Nephron (organoid): ENCODE results near the gene NR3C2.

ENCODE experiments used
- H3K27ac Mint-ChIP-seq, 3 experiments: 2 replicates each; pipeline ENCODE4 v1.8.0; 2020; ENCODE audit warnings: mixed read lengths in 3 of 3, mild to moderate bottlenecking in 2 of 3, moderate library complexity in 1 of 3
- H3K27me3 Mint-ChIP-seq: 2 replicates; pipeline ENCODE4 v1.8.0; 2021; ENCODE audit warnings: low read depth, mild to moderate bottlenecking, moderate library complexity, mixed read lengths
- H3K36me3 Mint-ChIP-seq: 2 replicates; pipeline ENCODE4 v1.8.0; 2020; ENCODE audit warnings: low read depth, mixed read lengths
- H3K4me1 Mint-ChIP-seq: 2 replicates; pipeline ENCODE4 v1.8.0; 2020; ENCODE audit warnings: mixed read lengths
- H3K4me3 Mint-ChIP-seq, 3 experiments: 2 replicates each; pipeline ENCODE4 v1.8.0; 2020; ENCODE audit warnings: mild to moderate bottlenecking in 3 of 3, mixed read lengths in 3 of 3, moderate library complexity in 2 of 3
- H3K9me3 Mint-ChIP-seq: 2 replicates; pipeline ENCODE4 v1.8.0; 2020; ENCODE audit warnings: mixed read lengths
- TF ChIP-seq, protein P1 (sequence below), 3 experiments: fragments of 200-600 bp; sonication (generic); IDR thresholded peaks; one replicate each; pipeline ENCODE4 v1.5.0; 2021; ENCODE audit warnings: antibody characterized with exemption in 3 of 3; ENCODE audit not compliant: unreplicated experiment in 3 of 3

Gene NR3C2

DNA sequence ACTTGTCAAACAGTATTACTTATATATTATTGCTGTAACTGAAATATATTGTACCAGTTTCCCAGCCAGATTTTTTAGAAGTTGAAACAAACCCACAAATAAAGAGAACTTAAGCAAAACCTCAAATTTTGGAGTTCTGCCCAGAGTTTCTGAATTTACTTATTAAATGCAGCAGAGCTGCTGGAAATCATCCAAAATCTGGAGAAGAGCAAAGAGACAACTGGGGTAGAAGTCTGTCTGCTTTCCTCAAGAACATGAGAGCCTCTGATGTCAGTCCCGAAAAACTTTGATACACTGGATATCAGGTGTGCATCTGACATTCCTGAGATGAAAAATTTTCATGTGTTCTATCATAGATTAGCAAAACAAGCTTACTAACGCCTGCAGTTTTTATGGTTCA lies 325.9 kb downstream of the NR3C2 start:
- TF ChIP-seq, protein P1, sequence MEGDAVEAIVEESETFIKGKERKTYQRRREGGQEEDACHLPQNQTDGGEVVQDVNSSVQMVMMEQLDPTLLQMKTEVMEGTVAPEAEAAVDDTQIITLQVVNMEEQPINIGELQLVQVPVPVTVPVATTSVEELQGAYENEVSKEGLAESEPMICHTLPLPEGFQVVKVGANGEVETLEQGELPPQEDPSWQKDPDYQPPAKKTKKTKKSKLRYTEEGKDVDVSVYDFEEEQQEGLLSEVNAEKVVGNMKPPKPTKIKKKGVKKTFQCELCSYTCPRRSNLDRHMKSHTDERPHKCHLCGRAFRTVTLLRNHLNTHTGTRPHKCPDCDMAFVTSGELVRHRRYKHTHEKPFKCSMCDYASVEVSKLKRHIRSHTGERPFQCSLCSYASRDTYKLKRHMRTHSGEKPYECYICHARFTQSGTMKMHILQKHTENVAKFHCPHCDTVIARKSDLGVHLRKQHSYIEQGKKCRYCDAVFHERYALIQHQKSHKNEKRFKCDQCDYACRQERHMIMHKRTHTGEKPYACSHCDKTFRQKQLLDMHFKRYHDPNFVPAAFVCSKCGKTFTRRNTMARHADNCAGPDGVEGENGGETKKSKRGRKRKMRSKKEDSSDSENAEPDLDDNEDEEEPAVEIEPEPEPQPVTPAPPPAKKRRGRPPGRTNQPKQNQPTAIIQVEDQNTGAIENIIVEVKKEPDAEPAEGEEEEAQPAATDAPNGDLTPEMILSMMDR (IDR thresholded peaks at IDR 0.05; ENCODE audit: unreplicated experiment in 3 of 3) = no peak
- Mint-ChIP-seq H3K36me3 (peaks cover 5% of the 10 kb centered on the region), H3K4me3 (peak overlapping the region in 1 of 3 experiments; percentile 30), H3K9me3 (no peaks in the 10 kb centered on the region), H3K27ac (peak overlapping the region; percentile 10 to 77 (median 44)), H3K27me3 (no peaks in the 10 kb centered on the region), H3K4me1 (peaks cover 68% of the 10 kb centered on the region)

DNA sequence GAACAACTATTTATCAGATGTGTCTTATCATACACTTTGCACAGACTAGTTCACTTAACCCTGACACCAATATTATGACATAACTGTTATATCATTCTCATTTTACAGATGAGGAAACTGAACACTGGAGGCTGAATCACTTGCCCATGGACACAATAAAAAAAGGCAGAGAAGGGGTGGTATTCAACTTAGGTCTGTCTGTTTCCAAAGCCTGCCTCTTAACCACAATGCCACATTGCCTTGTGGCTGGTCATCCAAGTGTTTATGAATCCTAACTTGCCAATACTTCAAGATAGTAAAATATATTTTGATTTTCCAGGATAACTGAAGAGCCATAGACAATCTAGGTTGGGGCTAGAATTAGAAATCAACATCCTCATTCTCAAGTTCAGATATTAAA lies 327.8 kb downstream of the NR3C2 start:
- H3K9me3 Mint-ChIP-seq = no peaks in the 10 kb centered on the region
- TF ChIP-seq, protein P1 (IDR thresholded peaks at IDR 0.05; ENCODE audit: unreplicated experiment in 3 of 3) = no peak
- H3K4me3 Mint-ChIP-seq = no peak overlapping the region
- peaks cover 76% of the 10 kb centered on the region for H3K4me1 Mint-ChIP-seq
- no peaks in the 10 kb centered on the region for H3K27me3 Mint-ChIP-seq
- H3K36me3 Mint-ChIP-seq = peaks cover 5% of the 10 kb centered on the region
- H3K27ac Mint-ChIP-seq = no peak overlapping the region

DNA sequence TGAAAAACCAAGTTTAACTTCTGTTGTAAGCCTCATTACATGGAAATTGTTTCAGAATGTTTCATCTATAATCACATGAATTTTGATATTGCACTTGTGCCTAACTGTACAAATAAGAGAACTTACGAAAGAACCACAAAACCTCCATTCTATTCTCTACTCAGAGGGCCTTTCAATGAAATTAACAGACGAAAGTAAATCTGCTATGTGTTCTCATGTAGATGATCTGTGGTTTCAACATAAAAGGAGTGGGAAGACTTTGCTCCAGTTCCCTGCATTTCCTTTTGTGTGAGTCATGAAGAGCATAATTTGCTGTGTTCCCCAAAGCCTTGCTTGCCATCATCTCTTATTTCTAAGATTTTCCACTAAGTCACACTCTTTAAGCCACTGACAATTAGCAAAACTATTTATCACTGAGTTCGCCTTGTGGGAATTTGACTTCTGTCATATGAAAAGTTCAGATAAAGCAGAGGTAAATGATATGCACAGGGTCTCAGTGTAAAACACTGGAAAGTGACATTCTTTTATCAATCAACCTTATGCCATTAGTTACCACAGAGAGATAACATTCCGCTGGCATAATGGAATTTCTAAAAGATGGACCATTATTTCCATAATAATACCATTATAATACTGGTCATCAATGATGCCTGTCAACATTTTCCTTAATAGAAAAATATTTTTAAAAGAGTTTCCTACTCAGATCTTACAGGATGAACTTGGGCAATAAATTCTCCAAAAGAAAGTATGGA lies 329.8 kb downstream of the NR3C2 start:
- no peak overlapping the region for H3K4me3 Mint-ChIP-seq
- peaks cover 72% of the 10 kb centered on the region for H3K4me1 Mint-ChIP-seq
- H3K36me3 Mint-ChIP-seq = peaks cover 8% of the 10 kb centered on the region
- peaks cover under 1% of the 10 kb centered on the region for H3K9me3 Mint-ChIP-seq
- TF ChIP-seq, protein P1 (IDR thresholded peaks at IDR 0.05; ENCODE audit: unreplicated experiment in 3 of 3) = no peak
- H3K27ac Mint-ChIP-seq = peak overlapping the region in 2 of 3 experiments; percentile 43 to 53
- no peaks in the 10 kb centered on the region for H3K27me3 Mint-ChIP-seq

DNA sequence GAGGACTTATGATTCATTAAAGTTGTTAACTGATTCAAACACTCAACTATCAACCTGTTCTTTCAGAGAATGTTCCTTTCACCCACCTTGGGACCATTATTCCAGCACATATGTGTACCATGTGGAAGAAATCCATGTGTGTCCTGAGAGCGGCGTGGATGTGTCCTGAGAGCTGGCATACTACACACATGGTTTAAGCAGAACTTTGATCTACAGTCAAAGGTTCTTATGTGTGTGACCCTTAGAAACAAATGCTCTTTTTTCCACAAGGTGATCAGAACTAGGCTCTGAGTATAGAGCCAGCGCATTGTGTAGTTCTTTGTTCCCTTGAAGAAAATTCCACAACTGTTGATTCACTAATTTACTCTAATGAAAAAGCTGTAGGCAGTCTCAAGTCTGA lies 332.0 kb downstream of the NR3C2 start:
- H3K27ac Mint-ChIP-seq = no peak overlapping the region
- no peak overlapping the region for H3K4me3 Mint-ChIP-seq
- TF ChIP-seq, protein P1 (IDR thresholded peaks at IDR 0.05; ENCODE audit: unreplicated experiment in 3 of 3) = no peak
- H3K36me3 Mint-ChIP-seq = peaks cover 27% of the 10 kb centered on the region
- H3K9me3 Mint-ChIP-seq = peaks cover 22% of the 10 kb centered on the region
- peaks cover 53% of the 10 kb centered on the region for H3K4me1 Mint-ChIP-seq
- no peaks in the 10 kb centered on the region for H3K27me3 Mint-ChIP-seq

DNA sequence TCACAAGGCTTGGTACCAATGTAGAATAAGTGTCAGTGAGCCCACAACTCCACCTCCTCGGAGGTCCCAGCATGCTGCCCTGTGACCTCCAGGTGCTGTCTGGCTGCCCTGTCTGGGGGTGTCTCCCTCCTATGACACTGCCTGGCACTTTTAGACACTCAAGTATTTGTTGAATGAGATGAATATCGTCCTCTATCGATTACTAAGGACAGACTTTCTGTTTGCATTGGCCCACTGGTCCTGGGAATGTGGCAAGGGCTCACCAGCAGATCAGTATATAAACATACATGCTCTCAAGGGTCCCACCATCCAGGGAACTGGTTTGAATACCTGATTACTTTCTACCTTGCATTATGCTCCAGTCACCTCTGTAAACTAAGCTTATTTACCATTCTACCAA lies 333.0 kb downstream of the NR3C2 start:
- peaks cover 29% of the 10 kb centered on the region for H3K36me3 Mint-ChIP-seq
- no peaks in the 10 kb centered on the region for H3K27me3 Mint-ChIP-seq
- H3K4me1 Mint-ChIP-seq = peaks cover 46% of the 10 kb centered on the region
- H3K27ac Mint-ChIP-seq = peak overlapping the region in 2 of 3 experiments; percentile 36 to 44
- H3K4me3 Mint-ChIP-seq = no peak overlapping the region
- TF ChIP-seq, protein P1 (IDR thresholded peaks at IDR 0.05; ENCODE audit: unreplicated experiment in 3 of 3) = no peak
- H3K9me3 Mint-ChIP-seq = peaks cover 24% of the 10 kb centered on the region

DNA sequence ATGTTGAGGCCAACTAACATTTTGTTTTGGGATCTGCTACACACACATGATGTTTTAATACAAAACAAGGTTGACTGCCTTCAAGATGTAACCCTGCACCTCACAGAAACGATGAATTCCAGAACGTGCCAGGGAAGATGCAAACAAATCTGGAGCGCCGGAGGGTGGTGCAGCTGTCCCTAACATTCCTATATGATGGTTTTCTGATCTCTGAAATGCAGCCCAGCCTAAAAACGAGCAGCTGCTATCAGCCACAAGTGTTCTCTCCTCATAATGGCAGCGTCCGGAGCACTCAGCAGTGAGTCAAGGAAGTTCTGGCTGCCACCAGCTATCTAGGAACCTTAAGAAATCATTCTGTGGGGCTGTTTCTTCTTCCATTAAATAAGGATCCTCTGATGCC lies 333.4 kb downstream of the NR3C2 start:
- peaks cover 27% of the 10 kb centered on the region for H3K9me3 Mint-ChIP-seq
- no peak overlapping the region for H3K4me3 Mint-ChIP-seq
- H3K27me3 Mint-ChIP-seq = no peaks in the 10 kb centered on the region
- peak overlapping the region; percentile 36 to 44 (median 41) for H3K27ac Mint-ChIP-seq
- TF ChIP-seq, protein P1 (IDR thresholded peaks at IDR 0.05; ENCODE audit: unreplicated experiment in 3 of 3) = no peak
- H3K4me1 Mint-ChIP-seq = peaks cover 42% of the 10 kb centered on the region
- H3K36me3 Mint-ChIP-seq = peaks cover 30% of the 10 kb centered on the region
